GM23248 (cell line): ENCODE results near the gene ACVR1.

Source experiments
- EZH2 ChIP-seq: fragments of 200-600 bp; sonication (generic); IDR thresholded peaks from 2 replicates; pipeline ENCODE4 v1.6.1; 2018; ENCODE audit warnings: antibody characterized with exemption, mild to moderate bottlenecking; ENCODE audit not compliant: insufficient read depth, poor library complexity, severe bottlenecking
- EZH2phosphoT487 ChIP-seq: fragments of 200-600 bp; sonication (generic); IDR thresholded peaks from 2 replicates; pipeline ENCODE4 v1.6.1; 2018; ENCODE audit warnings: antibody characterized with exemption, moderate library complexity, mild to moderate bottlenecking, low read depth; ENCODE audit not compliant: insufficient read depth

- TF ChIP-seq EZH2phosphoT487 (no peak), EZH2 (no peak)
Observed at GRCh38 chr2:157830696-157831570, 45.2 kb downstream of the ACVR1 start.
